Omental fat pad (tissue), 4 donors: ENCODE measurements around the gene AJUBA. TPM values are rescaled to one million over a fixed set of nuclear protein-coding genes. Genes with fewer than 3 reads are reported as not detected.
A peak's percentile ranks its signal among the peaks of the same experiment; 100 is the strongest.
"Not testable (repeated sequence)": the region's sequence is repeated elsewhere in the genome, so short reads cannot be mapped to it uniquely, and the experiment has no call there.

Source experiments
- ATAC-seq: fragments of 150-250 bp; one replicate; pipeline ENCODE4 v1.9.1; 2016; ENCODE audit warnings: mild to moderate bottlenecking, moderate library complexity; ENCODE audit not compliant: low FRiP score
- DNase-seq: peaks from one replicate; pipeline ENCODE4 v3.0.0-alpha.2; 2019; ENCODE audit warnings: low spot score
- total RNA-seq, 4 donors: library from RNA; depleted of rRNA; stranded (reverse); fragments of >200 nt; gene quantifications; one replicate each; pipeline ENCODE4 v1.1.0, GENCODE V29; 2016
- TF ChIP-seq, protein P1 (sequence below), 3 donors: fragments of 450-650 bp; IDR thresholded peaks; one replicate each; pipeline ENCODE4 v1.5.1; 2016 to 2017; ENCODE audit warnings: antibody characterized with exemption in 3 of 3, mild to moderate bottlenecking in 3 of 3, moderate library complexity in 2 of 3

The AJUBA gene
- total RNA-seq, 4 donors from 2014 or later, result 4.0 to 13.4 (median 9.9) TPM

DNA sequence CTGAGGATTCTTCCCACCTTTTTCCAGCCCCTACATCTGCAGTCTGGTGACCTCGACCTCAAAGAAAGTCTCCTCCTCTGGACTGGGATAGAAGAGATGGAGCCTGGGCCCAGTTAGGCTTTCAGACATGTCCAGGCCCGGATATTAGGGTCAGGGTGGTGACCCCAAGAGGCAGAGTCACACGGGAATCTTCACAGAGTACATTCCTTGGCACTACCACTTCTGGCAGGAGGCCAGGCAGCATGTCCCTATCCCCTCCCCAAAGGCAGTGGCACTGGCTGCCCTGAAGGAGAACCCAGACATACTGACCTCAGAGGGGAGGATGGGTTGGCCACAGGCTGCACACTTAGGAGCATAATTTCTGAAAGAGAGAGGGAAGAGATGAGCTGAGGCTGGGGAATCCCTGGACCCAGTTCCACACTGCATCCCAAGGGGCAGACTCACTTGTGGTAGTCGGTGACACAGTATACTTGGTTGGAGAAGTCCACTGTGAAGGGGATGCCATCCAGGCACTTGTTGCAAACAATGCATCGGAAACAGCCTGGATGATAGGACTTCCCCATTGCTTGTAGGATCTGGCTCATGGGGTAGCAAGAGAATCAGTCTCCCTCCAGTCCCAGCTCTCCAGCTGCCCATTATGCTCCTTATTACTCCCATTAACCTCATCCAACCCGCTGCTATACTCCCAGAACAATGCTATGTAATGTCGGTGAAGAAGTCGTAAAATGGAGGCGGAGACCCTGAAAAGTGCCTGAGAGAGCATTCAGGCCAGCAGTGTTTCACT, 7.6 kb downstream of the AJUBA start:
- ATAC-seq (no peak), DNase-seq (no peak)
- TF ChIP-seq, protein P1, sequence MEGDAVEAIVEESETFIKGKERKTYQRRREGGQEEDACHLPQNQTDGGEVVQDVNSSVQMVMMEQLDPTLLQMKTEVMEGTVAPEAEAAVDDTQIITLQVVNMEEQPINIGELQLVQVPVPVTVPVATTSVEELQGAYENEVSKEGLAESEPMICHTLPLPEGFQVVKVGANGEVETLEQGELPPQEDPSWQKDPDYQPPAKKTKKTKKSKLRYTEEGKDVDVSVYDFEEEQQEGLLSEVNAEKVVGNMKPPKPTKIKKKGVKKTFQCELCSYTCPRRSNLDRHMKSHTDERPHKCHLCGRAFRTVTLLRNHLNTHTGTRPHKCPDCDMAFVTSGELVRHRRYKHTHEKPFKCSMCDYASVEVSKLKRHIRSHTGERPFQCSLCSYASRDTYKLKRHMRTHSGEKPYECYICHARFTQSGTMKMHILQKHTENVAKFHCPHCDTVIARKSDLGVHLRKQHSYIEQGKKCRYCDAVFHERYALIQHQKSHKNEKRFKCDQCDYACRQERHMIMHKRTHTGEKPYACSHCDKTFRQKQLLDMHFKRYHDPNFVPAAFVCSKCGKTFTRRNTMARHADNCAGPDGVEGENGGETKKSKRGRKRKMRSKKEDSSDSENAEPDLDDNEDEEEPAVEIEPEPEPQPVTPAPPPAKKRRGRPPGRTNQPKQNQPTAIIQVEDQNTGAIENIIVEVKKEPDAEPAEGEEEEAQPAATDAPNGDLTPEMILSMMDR (IDR thresholded peaks at IDR 0.05), result no peak

DNA sequence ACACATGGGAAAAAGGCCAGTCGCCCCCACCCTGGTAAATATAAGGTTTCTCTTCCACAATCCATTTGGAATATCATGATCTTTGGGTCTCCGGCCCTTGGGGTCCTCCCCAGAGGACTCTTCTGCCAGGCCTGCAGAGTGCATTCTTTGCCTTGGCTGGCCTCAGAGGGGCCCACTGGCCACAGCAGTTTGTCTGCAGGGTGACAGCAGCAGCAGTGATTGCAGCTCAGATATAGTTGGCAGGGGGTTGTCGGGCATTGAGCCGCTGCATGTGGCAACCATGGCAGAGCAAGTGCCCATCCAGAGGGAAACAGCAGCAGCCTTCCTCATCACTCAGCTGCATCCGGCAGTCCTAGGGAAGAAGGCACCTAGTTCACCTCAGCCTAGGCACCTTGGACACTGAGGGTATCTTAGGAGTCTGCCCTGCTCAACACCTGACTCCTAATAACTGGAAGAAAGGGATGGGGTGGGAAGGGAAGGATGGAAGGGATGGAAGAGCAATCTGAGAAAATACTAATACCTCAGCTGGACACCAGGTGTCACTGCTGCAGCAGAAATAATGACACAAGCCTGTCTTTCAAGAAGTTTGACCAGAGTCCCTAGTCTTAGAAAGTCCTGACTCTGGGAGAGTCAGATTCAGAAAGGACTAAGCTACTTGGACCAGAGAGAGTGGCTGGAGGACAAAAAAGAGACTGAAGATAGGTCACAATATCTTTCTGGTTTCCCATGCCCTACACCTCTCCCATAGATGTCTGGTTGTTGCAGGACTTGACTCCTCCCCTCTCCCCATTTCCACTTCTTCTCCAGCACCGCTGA, 8.9 kb downstream of the AJUBA start:
- TF ChIP-seq, protein P1 (IDR thresholded peaks at IDR 0.05), result peak in 1 of 3 donors; percentile 58
- ATAC-seq (peak; percentile 32), DNase-seq (no peak)

DNA sequence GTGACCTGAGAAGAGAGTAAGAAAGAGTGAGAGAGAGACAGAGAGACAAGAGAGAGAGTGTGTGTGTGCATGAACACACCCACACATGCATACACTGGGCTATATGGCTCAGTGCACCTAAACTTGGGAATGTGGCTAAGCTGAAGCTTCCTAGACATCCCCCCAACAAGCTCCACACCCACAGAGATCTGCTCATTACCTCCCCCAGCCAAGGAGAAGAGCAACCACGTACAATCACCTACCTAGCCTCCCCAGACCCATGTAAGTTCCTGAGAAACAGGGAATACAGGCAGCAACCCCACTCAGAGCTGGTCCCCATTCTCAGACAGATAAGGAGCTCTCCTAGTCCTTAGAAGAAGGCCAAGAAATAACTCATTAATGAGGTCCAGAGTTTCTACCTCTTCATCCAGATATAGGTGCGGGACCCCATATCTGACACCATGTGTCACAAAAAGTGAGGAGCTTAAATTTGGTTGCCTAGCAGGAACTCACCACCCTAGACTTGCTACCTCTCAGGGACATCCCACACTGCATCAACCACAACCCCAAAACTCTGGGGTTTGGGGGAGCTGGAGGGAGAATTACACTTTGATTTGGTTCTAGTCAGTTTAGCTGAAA, 9.9 kb downstream of the AJUBA start:
- no peak for ATAC-seq
- TF ChIP-seq, protein P1 (IDR thresholded peaks at IDR 0.05), result no peak
- no peak for DNase-seq

DNA sequence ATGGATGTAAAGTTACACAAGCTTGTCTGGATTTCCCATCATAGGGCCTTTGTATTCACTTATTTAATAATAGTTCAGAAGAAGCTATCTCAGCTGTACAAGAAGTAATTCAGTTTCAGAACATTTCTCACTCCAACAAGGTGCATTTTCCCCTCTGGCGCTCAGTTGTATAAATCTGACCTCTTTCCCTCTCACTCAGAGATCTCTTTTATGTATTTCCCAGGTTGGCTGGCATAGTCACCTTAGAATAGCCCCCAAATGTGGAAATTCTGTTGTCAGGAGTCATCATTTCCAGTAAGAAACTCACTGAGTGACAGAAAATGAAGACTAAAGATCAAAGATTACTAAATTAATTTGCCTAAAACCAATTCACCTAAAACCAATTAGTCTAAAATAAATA, 11.2 kb downstream of the AJUBA start:
- DNase-seq (no peak), ATAC-seq (no peak)
- TF ChIP-seq, protein P1 (IDR thresholded peaks at IDR 0.05), result no peak

DNA sequence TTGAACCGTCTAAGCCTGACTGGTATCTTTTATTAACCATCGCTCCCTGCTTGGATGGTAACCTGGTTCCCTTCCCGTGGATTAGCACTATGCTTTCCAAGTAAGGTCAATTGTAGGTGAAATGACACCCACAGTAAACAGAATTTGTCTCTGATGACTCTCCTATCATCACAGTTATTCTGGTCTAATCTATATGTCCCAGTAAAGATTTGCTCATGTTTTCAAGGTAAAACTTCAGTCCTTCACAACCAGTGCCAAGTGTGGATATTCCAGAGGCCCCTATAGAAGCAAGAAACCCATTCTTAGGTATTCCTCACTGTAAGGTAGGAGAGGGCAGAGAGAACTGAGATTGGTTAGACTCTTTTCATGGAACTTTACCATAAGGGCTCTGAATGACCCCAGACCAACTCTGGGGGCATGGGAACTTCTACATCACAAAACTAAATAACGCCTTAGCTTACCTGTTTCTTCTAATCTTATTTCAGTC, 15.5 kb downstream of the AJUBA start:
- DNase-seq (no peak), ATAC-seq (no peak)
- TF ChIP-seq, protein P1 (IDR thresholded peaks at IDR 0.05), result no peak

DNA sequence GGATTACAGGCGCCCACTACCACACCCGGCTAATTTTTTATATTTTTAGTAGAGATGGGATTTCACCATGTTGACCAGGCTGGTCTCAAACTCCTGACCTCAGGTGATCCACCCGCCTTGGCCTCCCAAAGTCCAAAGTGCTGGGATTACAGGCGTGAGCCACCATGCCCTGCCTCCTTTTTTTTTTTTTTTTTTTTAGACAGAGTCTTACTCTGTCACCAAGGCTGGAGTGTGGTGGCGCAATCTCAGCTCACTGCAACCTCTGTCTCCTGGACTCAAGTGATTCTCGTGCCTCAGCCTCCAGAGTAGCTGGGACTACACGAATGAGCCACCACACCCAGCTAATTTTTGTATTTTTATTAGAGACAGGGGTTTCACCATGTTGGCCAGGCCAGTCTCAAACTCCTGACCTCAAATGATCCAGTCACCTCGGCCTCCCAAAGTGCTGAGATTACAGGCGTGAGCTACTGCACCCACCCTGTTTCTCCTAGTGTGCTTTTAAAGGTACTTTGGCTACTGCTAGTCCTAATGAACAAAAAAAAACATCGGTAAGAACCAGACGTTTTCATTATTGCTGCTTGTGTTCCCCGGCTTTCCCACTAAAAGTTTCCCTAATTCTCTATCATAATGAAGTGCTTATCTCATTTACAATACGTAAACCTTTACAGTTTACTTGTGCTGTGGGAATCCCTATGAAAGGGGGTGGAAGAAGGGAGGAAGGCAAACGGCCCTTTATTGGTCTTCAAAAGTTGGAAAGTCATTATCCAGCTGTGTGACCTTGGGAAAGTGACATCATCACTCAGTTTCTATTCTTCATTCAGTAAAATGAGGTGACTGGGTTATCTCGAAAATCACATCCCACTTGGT, 16.2 kb downstream of the AJUBA start:
- not testable (repeated sequence) for ATAC-seq, DNase-seq
